Adrenal gland (tissue), 5 donors: ENCODE measurements around the gene TMEM132A.

Source experiments
- POLR2A ChIP-seq, 2 donors: fragments of 450-650 bp; IDR thresholded peaks; one replicate each; pipeline ENCODE4 v1.6.1; 2017; ENCODE audit warnings: antibody characterized with exemption in 2 of 2, mild to moderate bottlenecking in 2 of 2, moderate library complexity in 1 of 2
- TF ChIP-seq, protein P1 (sequence below), 6 experiments: fragments of 450-650 bp in 4 of 6; fragments of 200-600 bp in 2 of 6; sonication (generic) in 1 of 6; IDR thresholded peaks; 1 replicate in 5 of 6; 2 replicates in 1 of 6; pipeline versions ENCODE4 v1.5.1 to v1.8.0; 2016 to 2021; ENCODE audit warnings: antibody characterized with exemption in 6 of 6, mild to moderate bottlenecking in 2 of 6, moderate library complexity in 1 of 6
- donor health status: DM: no; HTN: no; CAD: no.

DNA sequence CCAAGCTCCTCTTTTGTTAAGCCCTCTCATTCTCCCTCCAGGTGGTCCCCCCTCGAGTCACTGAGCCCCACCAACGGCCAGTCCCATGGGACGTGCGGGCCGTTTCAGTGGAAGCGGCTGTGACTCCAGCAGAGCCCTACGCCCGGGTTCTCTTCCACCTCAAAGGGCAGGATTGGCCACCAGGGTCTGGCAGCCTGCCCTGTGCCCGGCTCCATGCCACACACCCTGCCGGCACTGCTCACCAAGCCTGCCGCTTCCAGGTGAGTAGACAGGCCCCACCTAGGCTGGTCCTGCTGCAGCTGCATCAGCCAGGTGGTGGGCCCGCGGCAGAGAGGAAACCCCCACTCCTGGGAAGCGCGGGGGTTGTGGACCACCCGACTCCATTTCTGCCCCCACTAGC is 3.3 kb downstream of the TMEM132A start:
- TF ChIP-seq, protein P1, sequence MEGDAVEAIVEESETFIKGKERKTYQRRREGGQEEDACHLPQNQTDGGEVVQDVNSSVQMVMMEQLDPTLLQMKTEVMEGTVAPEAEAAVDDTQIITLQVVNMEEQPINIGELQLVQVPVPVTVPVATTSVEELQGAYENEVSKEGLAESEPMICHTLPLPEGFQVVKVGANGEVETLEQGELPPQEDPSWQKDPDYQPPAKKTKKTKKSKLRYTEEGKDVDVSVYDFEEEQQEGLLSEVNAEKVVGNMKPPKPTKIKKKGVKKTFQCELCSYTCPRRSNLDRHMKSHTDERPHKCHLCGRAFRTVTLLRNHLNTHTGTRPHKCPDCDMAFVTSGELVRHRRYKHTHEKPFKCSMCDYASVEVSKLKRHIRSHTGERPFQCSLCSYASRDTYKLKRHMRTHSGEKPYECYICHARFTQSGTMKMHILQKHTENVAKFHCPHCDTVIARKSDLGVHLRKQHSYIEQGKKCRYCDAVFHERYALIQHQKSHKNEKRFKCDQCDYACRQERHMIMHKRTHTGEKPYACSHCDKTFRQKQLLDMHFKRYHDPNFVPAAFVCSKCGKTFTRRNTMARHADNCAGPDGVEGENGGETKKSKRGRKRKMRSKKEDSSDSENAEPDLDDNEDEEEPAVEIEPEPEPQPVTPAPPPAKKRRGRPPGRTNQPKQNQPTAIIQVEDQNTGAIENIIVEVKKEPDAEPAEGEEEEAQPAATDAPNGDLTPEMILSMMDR (IDR thresholded peaks at IDR 0.05), result no peak
- TF ChIP-seq POLR2A (IDR thresholded peaks at IDR 0.05), result no peak
